GM21360 (cell line): ENCODE data around the gene ZDHHC14.

Source experiments
- ATAC-seq: cut with Tn5 transposase; IDR thresholded peaks from one replicate; pipeline ENCODE4 v1.9.1; 2021; ENCODE audit warnings: mild to moderate bottlenecking, moderate library complexity; ENCODE audit not compliant: unreplicated experiment

ZDHHC14 gene

DNA sequence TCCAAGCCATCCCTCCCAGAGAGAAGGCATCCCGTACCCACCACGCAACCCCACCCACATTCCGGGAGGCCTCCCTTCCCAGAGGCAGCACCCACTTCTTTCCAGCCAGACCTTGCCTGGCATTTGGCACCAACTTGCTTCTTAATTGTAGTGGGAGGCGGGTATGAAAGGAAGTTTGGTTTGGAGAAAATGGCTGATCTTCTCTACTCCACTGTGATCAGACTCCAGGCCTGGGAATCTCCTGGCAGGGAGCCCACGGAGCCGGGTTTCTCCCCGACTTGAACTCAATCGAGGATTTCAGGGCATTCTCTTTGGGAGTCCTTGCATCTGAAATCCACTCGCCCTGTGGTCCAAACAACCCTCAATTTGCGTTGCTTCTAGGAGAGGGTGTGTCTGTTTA, 107.1 kb downstream of the ZDHHC14 start:
- no peak for ATAC-seq

DNA sequence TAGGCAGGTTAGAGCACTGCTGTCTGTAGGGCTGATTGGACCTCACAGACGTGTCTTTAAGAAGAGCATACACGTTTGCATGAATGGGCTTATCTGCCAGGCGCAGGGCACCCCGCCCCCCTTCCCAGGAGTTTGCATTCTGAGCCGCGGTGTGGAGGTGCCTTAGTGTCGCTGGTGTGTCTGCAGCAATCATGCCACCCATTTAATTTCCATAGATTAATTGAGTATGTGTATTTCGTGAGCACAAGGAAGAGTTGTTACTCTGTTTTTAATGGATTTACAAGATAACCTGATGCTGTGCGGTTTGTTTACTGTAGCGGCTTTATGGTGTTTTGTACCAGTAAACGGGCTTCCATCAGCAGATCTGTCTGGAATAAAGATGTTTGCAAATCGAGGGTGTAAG, 107.7 kb downstream of the ZDHHC14 start:
- ATAC-seq: no peak

DNA sequence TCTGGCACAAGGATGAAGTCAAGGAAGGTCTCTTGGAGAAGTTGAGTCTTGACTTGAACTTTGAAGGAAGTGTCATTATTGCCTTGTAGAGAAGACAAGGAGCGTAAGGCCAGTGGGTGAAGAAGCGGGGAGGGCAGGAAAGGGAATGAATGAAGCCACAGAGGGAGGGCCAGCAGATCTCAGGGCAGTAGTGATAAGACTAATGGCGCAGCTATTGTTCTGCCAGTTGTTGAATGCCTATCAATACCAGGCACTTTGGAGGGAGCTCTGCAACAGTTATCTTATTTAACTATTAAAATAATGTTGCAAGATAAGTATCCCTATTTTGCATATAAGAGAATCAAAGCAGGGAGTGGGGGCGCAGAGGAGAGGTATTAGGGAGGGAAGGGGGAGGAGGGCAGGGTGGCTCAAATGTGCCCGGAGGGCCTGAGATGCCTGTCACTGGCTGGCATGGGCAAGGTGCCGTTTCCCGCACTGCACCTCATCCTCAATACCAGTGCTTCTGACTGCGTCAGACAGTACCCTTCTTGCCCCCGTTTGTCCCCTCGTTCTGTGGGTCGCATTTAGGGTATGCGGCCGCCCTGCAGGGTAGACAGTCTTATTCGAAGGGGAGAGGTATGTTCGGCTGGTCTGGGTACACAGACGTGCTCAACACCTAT, 109.8 kb downstream of the ZDHHC14 start:
- ATAC-seq: no peak

DNA sequence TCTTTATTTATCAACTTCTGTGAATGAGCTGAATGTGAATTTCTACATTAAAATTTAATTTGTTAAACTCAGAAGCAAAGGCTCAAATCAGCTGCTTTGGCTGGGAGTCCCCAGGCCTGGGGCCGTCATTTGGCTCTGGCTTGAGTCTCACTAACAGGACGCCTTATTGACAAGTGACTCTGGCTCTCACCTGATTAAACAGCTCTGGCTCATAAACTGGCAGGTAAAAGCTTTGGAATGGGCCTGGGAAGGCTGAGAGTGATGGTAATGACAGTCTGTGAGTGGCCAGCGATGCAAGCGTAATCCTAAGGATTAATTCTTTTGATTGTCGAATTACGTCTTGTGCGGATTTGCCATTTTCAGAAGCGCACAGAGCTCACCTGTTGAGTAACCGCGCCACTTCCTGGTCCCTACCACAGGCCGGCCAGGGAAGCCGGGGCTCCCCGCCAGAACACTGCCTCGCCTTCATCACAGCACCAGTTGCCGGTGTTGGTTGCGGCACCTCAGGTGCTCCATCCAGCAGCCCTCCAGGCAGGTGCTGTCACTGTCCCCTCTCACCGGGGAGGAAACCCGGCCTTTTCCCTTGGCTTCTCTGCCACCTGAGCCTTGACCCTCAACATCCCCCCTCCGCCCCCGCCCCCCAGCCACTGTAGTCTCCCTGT, 110.7 kb downstream of the ZDHHC14 start:
- no peak for ATAC-seq

DNA sequence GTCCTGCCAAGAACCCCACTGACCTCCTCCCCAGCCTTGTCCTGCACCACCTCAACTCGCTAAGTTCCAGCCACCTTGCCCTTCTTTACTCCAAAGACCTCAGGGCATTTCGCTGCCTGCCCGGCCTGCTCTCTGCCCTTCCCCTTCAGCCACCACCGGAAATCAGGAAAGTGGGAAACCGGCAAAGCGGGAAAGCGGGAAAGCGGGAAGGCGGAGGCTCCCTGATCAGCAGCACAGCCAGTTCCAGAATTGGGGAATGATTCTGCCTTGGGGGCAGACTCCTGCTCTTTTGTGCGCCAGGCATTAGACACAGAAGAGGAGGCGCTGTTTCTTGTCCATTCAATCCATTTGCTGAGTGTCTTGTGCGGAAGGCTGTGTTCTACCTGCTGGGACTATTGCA, 111.3 kb downstream of the ZDHHC14 start:
- ATAC-seq: no peak

DNA sequence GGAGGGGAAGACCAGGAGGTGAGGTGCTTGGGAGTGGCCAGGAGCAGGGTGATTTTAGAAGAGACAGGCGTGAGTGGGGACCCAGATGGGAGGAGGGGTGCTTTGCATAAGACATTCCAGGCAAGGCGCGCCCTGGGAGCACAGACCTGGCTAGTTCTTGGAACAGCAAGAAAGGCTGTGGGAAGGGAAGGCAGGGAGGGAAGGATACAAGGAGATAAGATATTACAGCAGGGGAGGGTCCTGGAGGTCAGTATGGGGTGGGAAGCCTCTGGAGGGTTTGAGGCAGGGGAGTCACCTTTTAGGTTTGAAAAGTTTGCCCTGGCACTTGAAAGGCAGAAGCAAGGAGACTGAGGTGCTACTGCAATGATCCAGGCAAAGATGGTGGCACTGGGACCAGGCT, 111.8 kb downstream of the ZDHHC14 start:
- no peak for ATAC-seq

DNA sequence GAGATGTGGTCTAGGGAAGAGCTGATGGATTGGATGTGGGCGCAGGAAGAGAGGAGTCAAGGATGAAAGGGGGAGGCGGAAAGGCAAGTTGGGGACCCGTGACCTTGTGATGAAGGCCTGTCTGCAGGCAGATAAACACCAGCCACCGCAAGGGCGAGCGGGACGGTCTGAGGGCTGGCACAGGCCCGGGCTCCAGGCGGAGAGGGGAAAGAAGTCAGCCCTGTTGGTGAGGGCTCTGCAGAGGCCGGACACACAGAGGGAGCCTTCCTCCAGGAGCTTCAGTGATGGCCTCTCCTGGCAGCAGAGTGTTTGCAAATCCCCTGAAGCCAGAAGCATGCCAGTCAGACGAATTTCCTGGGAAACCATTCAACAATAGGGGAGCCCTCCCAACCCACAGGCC, 112.2 kb downstream of the ZDHHC14 start:
- no peak for ATAC-seq

DNA sequence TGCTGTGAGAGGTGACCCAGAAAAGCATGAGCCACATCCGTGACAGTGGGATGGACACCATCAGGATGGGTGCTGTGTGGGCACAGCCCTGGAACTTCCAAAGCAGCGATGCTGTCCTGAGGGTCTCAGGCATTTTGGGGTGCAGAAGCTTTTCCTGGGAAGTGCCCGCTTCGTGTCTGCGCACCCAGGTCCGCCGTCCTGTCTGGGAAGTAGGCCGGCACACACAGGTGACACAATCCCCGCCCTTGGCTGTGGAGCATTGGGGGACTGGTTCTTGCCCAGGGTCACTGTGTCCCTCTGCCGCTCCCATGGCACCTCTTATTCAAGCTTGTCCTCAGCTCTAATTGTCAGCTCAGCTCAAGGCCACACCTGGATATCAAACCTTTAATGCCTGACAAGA, 112.6 kb downstream of the ZDHHC14 start:
- no peak for ATAC-seq

DNA sequence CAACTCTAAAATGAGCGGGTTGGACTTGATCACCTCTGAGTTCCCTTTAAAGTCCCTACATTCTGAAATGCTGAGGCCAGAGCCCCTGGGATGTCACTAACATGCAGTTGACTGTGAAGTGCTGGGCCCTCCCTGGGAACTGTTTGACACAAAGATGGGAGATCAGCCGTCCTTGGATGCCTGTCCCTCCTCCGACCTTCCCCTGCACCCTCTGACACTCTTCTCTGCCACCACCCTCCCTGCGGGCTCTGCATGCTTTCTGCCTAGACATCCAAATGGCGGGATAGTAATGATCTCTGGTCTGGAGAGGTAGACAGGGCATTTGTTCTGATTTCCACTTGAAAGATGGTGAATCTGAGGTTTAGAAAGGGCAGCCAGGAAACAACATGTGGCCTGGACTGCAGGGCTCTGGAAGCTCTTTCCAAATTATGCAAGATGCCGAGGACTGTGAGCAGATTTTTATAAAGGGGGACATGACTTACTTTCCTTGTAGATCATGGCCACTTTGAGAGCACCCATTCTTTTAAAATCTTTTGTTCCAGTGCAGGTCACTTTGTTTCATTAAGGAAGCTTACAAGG, 113.2 kb downstream of the ZDHHC14 start:
- no peak for ATAC-seq

DNA sequence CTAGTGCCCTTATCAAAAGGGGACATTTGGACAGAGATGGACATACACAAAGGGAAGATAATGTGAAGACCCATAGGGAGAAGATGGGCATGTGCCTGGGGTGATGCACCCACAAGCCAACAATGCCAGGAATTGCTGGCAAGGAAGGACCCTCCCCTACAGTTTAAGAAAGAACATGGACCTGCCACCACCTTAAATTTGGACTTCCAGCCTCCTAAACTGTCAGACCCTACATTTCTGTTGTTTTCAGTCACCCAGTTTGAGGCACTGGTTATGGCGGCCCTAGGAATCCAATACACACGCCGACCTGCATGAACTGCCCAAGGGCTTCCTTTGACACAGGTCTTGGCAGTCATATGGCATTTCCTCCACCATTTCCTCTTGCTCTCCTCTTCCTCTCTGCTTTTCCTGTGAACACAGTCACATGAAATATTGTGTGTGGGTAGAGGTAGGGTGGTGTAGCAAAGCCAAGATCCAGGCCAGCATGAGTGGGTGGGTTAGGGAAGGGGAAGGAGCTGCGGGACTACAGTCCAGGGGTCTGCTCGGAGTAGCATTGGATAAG, 115.6 kb downstream of the ZDHHC14 start:
- ATAC-seq: no peak

DNA sequence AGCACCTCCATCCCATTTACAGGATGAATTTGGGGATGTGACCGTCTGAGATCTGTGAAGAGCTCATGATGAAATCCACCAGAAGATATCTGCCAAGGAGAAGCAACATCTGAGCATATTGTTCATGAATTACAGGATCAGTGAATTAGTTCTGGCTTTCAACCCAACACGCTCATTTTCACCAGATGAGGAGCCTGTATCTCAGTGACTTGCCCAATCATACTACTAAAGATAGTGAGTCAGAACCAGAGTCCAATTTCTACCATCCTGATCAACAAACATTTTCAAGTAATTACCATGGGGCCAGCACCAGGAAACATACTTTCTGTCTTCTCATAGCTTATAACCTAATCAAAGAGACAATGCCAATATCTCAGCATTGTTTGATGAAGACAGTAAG, 116.6 kb downstream of the ZDHHC14 start:
- no peak for ATAC-seq

DNA sequence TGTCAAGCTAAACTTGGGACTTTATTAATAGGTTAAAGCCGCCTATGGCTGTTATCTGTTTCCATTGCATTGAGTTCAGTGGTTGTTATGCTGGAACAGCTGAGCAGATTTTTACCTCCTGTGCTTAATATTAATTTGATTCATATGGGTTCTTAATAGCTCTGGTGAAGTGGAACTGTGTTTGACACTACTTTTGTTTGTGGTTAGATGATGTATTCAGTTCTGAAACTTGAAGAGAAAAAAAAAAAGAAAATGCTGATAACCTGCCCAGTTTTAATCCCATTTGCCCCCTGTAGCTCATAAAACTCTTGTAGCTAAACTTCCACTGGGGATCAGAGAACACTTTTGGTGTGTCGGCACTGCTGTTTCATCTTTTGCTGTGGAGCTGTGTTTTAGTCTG, 117.8 kb downstream of the ZDHHC14 start:
- no peak for ATAC-seq

DNA sequence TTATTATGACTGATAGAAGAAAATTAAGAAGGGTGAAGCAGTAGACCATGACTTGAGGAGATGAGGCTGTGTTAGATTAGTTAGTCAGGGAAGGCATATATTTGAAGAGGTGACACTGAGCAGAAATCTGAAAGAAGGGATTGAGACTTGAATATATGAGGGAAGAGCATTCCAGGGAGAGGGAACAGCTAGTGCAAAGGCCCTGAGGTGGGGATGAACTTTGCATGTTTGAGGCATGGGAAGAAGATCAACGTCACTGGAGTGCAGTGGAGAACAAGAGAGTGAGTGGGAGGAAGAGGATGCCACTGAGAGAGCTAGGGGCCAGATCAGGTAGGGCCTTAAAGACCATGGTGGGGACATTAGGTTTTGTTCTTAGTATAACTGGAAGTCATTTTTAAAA, 119.0 kb downstream of the ZDHHC14 start:
- no peak for ATAC-seq

DNA sequence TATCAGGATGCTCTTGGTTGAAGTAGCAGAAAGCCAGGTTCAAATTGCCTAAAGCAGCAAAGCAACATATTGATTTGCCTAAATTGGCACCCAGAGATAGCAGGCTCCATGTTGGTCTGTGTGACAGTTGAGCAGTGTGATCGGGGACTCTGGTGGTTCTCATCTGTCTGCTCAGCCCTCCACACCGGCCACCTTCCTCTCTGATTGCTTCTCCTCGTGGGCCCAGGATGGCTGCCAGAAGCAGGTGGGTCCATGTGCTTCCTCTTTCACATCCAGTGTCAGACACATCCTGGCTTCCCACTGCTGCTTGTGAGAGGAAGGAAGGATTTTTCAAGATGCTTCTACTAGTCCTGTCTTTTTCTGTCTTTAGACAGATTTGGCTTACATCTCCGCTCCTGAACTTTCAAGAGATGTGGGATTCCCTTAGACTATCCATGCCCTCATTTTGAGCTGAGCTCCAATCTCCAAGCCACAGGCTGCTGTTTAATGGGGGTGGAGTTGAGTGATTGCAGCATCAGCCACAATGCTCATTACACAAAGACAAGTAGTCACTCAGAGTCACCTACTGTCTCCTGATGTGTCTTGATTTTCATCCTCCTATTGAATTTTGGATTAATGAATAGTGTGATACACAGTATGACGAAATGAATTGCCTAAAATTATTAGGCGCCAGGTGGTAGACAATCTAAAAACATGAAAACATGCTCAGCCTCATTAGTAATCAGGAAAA, 122.2 kb downstream of the ZDHHC14 start:
- ATAC-seq: no peak

DNA sequence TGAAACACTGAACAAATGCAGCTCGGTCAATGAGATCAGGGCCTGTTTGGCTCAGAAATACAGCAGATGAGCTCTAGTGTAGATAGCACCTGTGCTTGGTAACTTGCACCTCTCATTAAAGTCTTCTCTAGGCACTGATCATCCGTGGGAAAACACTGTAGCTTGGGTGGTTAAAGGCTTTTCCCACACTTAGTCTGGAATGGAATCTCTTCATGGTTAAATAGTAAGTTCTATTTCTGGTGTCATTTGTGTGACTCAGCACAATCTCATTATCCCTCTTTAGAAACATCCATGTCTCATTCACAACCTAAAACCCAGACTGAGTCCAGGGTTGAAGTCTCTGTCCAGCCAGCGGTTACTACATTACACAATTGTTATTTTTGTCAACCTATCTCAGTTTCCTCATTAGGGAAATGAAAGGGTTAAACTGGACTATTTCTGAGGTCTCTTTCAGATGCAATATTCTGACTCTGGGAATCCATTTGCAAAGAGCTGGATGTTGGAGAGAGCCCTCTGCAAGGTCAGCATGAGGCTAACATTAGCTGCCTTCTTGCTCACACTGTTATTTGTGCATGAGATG, 125.0 kb downstream of the ZDHHC14 start:
- no peak for ATAC-seq

DNA sequence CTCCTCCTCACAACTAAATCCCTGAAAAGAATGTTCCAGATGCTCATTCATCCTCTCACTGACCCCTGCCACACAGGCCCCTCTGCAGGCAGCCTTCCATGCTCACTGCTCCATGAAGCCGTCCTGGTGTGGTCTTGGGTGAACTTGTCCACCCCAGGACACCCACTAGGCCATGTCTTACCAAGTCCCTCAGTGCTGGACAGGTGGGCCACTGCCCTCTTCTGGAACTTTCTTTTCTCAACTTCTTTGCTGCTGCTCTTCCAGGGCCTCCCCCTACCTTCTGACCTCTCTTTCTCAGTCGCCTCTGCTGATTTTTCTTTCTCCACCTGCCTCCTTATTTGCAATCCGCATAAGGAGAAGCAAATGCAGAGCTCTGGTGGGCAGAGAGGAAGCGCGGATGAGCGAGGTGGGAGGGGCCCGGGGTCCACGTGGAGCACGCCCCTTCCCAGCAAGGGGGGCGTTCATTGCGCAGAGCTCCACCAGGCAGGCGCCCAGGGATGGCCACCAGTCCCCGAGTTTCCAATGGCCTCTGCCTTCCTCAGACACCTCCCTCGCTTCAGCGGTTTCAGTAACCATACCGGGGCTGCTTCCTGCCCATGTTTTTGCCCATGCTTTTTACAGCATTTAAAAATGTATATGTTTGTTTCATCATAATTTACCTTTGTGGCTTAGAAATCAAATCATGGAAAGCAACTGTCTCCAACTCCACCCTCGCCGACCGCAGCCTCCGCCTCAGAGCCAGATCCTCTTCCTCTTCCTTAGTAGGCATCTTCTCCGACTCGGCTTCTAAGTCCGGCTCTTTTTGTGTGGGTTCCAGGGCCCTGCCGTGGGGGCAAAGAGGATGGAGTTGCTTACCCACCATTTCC, 129.6 kb downstream of the ZDHHC14 start:
- ATAC-seq: no peak

DNA sequence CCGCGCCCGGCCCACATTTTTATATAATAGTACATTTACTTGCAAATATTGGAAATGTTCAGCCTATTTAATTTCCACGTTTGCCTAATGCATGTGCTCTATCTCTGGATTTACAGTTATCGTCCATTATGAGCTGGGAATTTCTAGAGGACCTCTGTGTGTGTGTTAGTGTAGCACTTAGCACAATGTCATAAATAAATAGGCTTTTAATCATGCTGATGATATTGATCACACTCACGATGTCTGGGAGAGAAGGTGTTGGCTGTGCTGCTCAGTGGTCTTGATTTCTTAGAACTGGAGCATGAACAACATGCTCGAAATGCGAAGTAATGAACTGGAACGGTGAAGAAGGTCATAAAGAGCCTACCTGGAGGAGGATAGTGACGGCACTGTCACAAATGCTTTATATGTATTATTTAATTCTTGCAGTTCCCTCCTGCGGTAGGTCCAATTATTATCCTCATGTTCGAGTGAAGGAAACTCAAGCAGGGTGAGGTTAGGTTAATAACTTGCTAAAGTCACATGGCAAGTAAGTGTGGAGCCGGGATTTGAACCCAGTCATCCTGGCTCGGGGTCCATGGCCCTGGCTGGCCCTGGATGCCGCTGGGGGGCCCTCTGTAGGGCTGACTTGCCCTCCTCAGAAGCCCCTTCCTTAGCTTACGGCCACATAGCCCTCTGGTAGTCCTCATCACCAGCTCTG, 130.8 kb downstream of the ZDHHC14 start:
- ATAC-seq: no peak

DNA sequence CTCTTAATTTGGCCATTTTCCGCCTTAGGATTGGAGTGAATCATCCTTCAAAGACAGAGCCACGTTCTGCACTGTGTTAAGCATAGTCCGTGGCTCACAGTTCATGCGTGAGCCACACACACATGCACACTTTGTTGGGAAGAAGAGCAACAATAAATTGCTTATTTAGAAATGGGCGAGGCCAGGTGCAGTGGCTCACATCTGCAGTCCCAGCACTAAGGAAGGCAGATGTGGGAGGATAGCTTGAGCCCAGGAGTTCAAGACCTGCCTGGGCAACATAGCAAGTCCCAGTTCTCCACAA, 131.3 kb downstream of the ZDHHC14 start:
- no peak for ATAC-seq

DNA sequence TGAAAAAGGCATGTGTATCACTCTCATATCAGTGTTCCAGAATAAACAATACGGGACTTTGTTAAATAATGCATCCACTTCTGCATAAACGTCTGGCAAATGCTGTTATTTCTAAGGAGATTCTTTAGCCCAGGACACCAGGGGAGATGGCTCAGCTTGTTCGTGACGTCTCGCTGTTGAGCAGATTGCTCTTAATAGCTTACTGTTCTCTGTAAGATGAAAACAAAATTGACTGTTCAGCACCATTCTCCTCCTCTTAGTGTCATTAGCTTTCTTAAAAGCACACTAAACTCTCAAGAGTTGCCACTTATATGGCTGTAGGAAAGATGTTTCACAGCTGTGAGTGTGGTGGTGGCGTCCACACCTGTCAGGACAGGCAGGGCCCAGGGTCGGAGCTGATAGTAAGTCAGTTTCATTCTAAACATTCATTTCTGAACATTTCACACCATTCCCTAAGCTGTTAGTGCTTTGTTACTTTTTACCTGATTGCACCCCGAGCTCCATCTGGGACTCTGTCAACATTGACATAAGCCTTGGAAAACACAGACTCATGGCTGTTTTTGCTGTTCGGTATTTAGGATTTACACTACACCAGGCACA, 132.1 kb downstream of the ZDHHC14 start:
- no peak for ATAC-seq
